Fibroblast of skin of right quadriceps (primary cell): Measurements from ENCODE around the gene KCNQ1OT1.
A peak's percentile ranks its signal among the peaks of the same experiment; 100 is the strongest.

Experiments used
- DNase-seq: peaks from one replicate; pipeline ENCODE4 v3.0.0-alpha.2; 2013

KCNQ1OT1 gene

DNA sequence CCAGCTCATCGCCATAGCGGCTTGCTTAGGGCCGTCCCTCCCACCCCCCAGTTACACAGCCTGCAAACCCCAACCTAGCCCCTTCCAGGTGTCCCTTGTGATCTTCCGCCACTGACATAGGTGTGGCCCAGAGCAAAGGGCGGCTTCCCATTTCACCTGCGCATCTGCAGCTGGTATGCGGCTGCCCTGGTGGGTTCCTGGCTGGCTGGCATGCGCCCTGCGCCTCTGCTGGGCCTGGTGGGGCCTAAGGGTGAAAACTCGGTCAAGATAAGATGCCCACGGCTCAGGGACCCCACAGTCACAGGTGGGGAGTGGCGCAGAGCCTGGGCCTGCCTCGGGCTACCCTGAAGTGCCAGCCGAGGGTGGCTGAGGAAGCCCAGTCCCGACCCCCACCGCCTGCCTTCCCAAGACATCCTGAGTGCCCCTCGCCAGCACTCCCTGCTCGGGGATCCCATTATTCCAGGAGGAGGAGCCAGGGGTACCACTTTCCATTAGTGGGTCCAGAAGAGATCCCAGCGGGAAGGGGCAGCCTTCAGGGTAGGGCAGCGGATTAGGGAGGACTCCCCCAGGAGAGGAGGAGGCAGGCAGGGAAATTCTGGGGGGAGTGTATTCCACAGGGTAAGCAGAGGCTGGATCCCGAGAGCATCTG is 36.9 kb upstream of the KCNQ1OT1 start:
- no peak for DNase-seq

DNA sequence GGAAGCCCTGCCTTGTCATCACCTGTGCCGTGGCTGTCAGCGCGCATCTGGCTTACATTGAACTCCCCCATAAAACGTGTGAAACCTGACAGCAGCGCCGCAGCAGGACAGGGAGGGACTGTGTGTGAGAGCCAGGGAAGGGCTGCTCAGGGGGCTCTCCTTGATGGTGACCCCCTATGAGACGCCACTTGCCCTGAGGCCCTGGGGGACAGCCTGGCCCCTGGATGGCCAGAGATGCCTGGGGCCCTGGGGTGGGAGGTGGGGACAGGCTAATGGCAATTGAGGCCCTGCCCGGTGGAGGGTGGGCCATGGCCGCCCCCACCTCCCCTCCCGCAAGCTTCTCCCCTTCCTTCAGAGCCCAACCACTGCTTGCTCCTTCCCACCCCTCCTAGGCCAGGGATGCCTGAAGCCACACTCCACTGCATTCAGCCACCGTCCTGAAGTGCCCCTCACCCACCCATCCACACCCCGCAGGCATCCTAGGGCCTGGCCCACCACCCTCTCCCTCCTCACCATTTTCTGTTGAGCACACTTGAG is 35.3 kb upstream of the KCNQ1OT1 start:
- DNase-seq, result no peak

DNA sequence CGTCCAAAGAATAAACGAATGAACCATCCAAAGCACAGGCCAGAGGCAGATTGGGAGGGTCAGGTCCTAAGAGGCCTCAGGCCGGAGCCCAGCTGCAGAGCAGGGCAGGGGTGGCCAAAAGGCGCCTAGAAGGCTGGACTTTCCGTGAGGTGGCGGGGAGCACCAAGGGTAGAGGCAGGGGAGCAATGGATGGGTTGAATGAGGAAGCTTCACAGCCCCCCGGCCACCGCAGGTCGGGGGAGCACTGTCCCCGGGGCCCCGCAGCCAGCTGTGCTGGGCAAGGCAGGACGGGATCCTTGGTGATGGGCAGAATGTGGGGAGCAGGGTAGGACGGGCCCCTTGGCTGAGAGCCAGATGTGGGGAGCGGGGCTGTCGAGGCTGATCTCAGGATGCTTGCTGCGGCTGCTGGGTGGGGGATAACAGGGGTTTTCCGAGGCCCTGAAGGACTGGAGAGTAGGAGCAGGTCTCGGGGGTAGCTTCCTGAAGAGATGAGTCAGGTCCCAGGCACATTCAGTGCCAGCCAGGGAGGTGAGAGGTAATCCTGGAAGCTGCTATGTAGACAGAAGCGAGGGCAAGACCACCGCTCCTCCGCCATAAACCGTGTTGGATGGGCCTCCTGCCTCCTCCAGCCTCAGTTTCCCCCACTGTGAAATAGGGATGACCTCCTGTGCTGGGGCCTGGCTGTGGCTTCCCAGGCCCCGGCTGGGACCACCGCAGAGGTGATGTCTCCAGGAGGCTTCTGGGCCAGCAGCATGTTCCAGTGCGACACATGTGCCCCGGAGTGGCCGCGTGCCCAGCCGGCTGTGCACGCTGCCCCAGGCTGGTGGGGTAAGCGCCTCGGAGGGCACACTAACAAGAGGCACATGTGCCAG is 34.6 kb upstream of the KCNQ1OT1 start:
- no peak for DNase-seq

DNA sequence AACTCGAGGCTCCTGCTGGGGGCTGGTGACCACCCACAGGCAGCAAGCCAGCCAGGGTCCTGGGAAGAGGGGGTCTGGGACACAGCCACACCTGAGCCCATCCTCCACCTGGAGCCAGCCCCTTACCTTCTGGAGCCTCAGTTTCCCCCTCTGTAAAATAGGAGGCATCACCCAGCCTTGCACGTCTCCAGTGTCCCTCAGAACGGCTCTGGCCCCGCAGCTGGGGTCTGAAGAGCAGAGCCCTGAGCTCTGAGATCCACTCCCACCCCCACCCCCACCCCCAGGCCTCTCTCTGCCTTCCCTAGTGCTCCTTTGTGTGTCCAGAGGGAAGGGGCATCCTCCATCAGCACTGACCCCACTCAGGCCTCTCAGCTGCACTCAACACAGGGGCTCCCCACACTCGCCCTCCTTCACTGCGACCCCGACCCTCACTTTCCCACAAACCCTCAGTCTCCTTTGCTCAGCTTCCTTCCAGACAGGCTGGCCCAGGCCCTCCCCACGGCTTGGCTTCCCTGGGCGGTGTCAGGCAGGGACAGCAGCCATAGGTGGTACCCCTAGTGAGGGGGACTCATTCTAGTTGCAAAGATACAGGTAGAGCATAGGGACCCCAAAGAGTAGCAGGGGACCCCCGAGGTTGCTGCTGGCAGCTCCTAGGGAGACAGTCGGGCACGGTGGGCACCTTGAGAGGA is 33.3 kb upstream of the KCNQ1OT1 start:
- no peak for DNase-seq

DNA sequence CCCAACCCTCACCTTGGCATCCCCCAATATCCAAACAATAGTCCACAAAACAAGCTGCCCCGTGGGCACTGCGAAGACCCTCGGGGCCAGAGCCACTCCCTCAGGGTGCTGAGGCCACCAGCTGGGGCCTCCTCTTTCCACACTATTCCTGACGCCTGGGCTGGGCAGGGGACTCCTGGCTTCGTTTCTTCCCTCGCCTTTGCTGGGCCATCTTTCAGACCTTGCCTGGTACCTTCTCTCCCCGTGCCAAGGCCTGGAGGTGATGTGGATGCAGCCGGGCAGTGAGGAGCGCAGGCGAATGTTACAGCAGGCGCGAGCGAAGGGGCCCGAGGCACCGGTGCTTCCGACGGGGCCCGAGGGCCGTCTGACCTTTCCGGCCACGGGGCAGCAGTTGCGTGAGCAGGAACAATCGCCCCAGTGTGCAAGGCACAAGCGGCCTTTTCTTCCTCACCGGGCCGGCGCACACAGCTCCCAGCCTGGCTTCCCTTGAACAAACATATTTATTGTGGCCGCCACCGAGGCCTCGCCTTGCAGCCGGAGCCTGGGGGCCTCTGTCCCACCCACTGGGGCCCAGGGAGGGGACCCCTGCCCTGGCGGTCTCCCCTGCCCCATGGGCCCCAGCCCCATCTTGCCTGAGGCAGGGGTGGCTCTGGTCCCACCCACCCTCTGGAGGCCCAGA is 32.6 kb upstream of the KCNQ1OT1 start:
- DNase-seq, result no peak

DNA sequence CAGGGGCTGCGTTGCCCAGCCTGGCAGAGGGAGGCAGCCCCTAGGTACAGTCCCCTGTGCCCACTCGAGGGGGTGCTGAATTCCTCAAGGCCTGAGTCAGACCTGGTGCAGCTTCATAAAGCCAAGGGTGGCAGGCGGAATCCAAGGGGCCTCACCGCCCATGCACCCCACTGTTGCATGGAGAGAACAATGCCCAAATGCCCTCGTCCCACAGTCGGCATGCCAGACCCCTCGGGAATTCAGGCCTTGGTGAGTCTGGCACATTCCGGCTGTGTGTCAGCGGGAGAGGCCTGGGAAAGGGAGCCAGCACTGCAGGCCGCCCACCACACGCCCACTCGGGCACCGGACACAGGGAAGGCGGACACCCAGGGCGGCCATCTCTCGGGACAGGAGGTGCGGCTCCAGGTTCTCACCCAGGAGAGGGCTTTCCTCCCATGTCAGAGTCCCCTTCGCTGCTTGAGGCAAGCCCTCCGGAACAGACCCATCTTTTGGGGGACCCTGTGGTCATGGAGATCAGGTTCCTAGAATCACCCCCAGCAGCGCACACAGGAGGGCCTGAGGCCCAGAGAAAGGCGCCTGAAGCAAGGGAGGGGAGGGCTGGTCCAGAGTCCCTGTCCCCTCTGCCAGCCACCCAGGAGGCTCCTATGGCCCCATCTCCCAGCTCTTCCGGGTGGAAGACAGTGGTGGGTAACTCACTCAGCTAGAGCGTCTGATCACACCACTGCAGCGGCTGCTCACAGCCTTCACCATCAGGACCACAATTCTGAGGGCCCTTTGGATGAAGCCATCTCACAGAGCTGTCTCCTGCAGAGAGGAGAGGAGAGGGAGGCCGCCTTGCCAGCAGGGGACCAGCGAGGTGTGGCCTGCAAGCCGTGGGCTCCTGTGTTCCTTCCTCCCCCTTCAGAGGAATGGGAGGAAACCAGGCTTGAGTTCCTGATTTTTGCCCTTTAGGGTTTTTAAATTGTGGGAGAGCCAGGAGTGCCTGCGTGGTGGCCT is 31.6 kb upstream of the KCNQ1OT1 start:
- no peak for DNase-seq

DNA sequence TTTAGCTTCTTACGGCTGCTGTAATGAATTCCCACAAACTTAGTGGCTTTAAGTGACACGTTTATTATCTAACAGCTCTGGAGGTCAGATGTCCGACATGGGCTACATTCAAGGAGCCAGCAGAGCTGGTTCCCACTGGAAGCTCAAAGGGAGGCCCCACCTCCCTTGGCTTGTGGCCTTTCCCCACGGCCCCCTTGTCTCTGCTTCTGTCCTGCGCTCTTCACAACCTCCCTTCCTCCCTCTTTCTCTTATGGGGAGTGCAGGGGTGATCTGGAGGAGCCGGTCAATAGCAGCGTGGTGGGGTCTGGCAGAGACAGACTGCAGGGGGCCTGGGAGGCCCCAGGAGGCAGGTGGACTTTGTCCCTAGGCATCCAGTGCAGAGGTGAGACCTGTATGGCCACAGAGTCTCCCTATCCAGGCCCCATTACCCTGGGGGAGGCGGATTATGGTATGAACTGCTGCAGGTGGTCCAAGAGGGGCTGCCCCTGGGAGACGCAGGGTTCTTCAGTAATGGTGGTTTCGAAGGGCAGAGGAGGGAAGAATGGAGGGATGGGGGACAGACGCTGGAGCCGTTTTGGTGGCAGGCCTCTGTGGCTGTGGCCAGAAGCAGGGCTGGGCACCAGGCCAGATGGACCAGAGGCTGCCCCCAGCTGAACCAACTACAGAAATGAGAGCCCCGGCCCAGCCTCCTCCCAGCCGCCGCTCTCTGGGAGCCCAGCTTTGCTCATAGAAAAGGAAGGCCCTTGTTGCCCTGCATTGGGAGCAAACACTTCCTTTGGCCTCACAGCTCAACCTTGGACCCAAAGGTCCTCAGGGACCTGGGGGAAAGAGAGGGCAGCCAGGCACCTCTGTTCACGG is 30.7 kb upstream of the KCNQ1OT1 start:
- no peak for DNase-seq

DNA sequence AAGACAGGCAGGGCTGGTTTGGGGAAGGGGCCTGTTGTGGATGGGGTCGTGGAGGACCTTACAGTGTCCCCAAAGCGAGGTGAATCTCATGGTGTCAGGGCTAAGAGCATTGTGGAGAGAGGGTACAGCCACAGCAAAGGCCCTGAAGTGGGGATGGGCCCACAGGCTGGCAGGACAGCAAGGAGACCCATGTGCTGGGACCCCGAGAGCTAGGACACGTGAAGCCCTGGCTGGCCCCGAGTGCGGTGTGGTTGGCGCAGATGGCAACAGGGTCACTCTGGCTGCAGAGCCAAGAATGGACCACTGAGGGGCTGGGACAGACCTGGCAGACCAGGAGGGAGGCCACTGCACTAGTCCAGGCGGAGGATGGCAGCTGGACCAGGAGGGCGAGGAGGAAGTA is 30.0 kb upstream of the KCNQ1OT1 start:
- DNase-seq, result no peak

DNA sequence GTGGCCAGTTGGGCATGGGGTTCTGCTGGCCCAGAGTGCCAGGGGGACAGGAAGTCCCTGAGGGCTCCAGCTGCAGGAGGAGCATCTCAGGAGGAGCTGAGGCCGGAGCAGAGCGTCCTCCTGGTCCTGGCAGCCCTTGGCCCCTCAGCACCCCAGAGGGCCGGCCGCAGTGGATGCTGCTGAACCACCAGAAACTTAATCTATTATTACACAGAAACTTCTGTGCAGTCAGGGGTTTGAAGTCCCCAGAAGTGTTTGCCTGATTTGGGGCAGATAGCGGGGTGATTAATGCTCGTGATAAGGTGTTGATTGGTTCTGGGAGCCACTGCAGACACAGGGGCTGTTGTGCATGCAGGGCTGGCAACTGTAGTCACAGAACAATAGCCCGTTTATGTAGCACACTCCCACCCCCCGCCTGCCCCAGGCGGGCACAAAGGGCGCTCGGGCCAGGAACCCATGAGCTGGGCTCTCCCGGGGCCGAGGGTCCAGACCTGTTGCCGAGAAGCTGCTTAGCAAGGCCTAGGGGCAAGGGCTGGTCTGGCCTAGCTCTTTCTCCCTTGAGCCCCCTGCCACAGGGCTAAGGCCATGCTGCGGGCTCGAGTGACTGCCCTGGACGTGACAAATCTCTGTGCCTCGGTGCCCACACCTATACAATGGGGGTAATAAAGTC is 29.0 kb upstream of the KCNQ1OT1 start:
- DNase-seq, result no peak

DNA sequence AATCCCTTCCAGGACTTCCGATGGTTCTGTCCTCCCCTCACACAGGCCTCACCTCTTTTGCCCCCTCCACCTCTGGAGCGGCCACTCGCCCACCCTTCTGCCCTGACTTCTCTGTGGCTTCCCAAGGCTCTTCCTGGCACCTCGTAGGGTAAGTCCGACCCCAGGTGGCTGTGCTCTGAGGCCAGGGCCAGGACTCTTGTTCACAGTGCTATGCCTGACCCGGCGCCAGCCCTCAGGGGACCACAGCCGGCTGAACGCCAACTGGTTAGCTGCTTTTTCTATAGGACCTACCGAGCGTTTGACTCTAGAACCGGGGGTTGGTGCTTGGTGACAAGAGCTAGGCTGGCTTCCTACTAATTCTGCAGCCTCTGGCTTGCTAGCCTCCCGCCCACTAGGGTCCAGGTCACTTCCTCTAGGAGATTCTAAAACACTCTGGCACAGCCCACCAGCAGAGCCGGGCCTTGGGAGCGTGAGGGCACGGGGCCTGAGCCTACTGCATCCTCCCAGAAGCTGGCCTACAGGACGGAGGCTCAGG is 28.4 kb upstream of the KCNQ1OT1 start:
- DNase-seq, result no peak

DNA sequence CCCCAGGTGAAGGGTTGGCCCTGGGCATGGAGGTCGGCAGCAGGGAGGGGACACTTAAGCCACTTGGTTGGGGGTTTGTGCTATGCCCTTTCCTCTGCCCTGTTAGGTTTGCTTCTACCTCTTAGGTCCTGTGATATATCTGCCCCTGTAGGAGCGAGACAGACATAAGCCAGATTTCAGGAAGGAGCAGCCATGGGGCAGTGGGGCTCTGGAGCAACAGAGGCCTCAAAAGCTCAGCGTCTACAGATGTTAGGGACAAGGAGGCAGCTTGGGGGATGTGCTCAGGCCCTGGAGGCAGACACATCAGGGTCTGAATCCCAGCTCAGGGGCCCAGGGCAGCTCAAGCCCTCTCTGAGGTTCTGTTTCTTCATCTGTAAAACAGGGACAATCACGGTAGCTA is 27.2 kb upstream of the KCNQ1OT1 start:
- DNase-seq, result no peak

DNA sequence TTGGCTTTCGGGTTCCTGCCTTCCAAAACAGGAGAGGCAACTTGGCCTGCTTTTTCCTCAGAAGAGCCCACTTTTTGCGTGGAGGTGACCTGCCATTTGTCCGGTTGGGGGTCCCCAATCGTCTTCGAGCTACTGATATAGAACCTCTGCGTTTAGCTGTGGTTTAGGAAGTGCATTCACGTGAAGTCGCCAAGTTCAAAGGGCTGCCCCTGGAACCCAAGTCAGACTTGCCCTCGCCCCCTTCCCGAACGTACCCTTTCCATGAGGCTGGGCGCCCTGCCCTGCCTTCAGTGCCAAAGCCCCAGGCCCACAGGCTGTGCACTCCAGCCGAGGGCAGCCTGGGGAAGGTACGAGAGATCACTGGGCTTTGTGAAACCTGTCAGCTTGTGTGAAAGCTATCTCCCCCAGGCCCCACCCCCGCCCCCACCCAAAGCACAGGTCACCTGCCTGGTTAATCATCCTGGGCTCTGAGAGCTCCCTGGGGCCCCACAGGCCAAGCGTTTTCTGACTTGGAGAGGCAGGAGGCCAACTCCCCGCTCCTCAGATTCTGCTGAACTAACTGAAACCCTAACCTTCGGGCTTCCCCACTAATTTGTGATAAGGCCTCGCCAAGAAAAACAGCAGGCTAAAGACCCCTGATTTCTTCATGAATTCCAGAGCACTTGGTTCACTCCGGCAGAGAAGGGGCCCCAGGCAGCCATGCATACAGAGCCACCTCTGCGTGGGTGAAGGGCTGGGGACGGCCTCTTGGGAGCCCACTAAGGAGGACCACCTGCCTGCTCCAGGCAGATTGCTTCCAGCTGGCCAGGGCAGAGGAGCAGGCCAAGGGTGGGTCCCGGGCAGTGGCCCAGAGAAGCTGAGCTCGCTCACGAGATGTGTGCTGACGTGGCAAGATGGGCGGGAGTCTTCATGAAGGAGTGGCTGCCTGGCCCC is 25.8 kb upstream of the KCNQ1OT1 start:
- peak; percentile 57 for DNase-seq

DNA sequence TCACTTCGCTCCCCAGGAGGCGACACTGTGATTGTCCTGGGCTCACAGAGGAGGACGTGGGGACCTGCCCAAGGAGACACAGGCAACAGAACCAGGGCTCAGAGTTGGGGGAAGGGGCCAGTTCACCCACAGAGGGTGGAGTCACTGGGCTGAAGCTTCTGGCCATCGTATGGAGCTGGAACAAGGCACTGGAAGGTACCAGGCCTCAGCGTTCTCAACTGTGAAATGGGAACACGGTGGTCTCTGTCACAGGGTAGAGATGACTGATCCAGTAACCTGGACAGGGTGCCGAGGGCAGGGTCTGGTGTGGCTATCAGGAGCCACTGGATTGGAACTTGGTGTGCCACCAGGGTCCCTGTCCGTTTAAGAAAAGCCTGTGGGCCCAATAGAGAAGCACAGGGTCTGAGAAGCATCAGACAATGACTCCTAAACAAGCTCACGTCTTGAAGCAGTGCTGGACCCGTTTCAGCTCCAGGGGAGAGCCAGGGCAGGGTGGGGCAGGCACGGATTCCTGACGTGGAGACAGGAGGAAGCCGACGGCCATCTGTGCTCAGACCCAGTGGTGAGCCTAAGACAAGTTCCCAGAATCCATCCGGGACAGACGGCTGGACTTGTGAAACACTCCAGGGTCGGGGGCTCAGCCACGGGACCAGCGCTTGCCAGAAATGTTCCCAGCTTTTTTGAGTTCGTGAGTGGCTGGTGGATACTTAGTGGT is 25.0 kb upstream of the KCNQ1OT1 start:
- DNase-seq, result no peak

DNA sequence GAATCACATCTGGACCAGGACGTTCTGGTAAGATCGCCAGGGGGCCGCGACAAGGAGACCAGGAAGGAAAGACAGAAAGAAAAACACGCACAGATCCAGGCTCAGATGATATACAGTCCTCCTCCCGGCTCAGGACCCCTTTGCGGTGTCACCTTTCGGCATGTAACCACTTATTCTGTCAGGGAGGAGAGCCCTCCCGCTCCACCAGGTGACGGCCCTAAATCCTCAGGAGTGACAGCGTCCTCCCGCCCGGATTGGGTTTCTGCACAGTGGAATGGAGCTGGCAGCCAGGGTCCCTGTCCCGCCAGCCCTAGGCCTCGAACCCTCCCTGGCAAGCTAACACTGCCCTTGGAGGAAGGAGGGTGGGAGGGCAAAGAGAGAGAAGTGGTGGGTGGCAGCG is 24.3 kb upstream of the KCNQ1OT1 start:
- no peak for DNase-seq

DNA sequence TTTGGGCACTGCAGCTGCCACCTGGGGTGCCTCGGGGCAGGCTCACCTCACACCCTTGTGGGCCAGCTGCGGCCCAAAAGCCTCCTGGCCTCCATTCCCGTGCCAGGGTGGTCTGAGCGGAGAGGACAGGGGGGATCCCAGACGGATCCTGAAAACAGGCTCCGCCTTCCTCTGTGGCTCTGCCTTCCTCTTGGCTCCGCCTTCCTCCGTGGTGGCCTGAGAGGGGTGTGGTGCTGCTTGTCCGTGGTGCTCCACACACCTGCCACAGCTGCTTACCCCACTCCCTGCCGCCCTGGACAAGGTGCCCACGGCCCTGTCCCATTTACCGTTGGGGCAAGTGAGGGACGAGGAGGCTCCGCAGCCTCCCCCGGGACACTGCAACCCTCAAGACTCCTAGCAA is 23.2 kb upstream of the KCNQ1OT1 start:
- DNase-seq, result no peak

DNA sequence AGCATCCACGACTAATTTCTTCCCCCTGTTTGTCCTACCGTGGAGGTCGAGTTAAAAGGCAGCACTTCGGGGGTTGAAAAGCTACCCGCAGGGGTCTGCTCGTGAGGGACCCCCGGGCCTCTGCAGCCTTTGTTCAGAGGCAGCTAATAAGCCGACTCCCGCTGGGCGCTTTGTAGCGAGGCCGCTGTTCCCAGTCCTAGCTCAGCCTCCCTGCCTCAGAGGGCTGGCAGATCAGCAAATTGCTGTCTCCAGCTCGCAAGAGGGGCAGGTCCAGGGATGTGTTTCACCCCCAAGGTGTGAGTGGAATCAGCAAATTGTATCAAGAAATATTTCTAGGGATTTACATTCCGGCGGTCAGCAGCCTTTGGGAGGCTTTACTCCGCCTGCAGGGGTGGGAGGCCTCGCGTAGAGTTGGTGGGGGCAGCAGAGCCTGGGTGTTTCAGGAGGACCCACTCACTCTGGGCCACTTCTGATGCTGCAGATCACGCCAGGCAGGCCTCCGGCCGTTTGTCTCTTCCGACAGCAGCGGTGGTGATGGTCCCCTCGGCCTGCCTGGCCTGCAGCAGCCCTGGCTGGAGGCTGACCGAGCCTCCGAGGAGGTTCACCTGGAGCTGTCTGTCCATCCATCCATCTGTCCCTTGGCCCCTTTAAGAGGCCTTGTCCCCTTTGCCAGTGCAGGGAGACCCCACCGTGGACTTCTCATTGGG is 21.6 kb upstream of the KCNQ1OT1 start:
- no peak for DNase-seq

DNA sequence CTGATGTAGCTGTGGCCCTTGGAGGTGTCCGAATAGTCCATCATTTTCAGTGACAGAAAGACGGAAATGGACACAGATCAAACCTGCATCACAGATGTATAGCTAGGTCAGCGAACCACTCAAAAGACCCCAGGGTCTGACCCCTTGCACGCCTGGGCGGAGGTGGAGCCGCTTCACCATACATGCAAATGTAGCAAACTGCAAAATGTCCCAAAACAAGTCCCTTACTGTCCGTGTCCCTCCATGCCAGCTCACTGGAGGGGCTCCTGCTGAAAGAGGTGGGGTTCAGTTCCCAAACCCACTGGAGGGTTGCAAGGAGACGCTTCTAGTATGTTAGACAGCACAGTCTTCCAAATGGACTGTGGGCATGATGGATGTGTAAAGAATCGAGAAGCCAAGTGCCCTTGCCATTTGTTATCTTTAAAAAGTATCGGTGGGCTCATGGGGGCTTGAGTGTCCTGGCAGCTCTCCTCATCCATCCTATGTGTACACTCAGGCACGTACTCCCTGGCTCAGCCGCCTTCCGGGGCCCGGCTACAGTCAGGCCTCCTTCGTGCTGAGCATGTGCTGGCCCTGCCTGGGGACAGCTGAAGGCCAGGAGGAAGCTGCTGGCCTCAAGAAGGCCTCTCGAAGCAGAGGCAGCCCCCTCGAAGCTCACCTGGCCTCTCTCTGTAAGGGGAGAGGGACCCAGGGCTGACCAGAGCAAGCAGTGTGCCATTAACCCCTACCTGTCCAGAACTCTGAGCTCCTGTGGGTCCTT is 20.2 kb upstream of the KCNQ1OT1 start:
- DNase-seq, result no peak
